G401 (cell line): ENCODE results near the gene FASTK. TPM values are rescaled to one million over a fixed set of nuclear protein-coding genes. Genes with fewer than 3 reads are reported as not detected.

Experiments
- DNase-seq: peaks from one replicate; pipeline ENCODE4 v3.0.0-alpha.2; 2015; ENCODE audit warnings: low spot score
- in situ Hi-C: cut with HindIII; loops from 2 replicates; pipeline ENCODE4 v1.10.0; 2016; ENCODE audit warnings: low sequenced_read_pairs, mixed read lengths
- total RNA-seq: library from RNA; depleted of rRNA; stranded (reverse); fragments of >200 nt; shearing (Covaris generic); gene quantifications from 2 replicates; pipeline ENCODE4 v1.2.3, GENCODE V29; 2014

Gene FASTK
- total RNA-seq, 1 experiment from 2014 or later = 57.2 TPM

- in situ Hi-C loops = no loop called here
These were observed 6.2 kb upstream of the FASTK start for GRCh38 chr7:151086802-151087244.

GRCh38 chr7:151085691-151086620 lies 5.3 kb upstream of the FASTK start, which contains the start of gene AGAP3:
Gene AGAP3 (plus strand): TSS chr7:151086475. CDS start chr7:151086742, 267 bp downstream.
- peak; percentile 80 for DNase-seq

More at GRCh38 chr7:151086802-151087244, 6.2 kb upstream of the FASTK start:
- DNase-seq = no peak

GRCh38 chr7:151085329-151085690 lies 4.7 kb upstream of the FASTK start:
- no peak for DNase-seq
- in situ Hi-C loops = no loop called here

More at GRCh38 chr7:151085691-151086620, 5.3 kb upstream of the FASTK start, which contains the start of gene AGAP3:
- in situ Hi-C loops = no loop called here

- DNase-seq = no peak
- in situ Hi-C loops = no loop called here
These were observed 3.2 kb upstream of the FASTK start for GRCh38 chr7:151083824-151084160.

GRCh38 chr7:151083071-151083823 lies 2.6 kb upstream of the FASTK start, which contains the start of gene TMUB1:
Gene TMUB1 (minus strand): TSS chr7:151083493. CDS start chr7:151082563, 930 bp downstream.
- in situ Hi-C loops = no loop called here
- peak; percentile 77 for DNase-seq

- in situ Hi-C loops = no loop called here
These were observed 1.8 kb upstream of the FASTK start for GRCh38 chr7:151082141-151083070.

GRCh38 chr7:151081170-151082101 lies 827 bp upstream of the FASTK start:
- no peak for DNase-seq
- in situ Hi-C loops = no loop called here

More at GRCh38 chr7:151082141-151083070, 1.8 kb upstream of the FASTK start:
- DNase-seq = no peak

GRCh38 chr7:151080067-151080521 lies 515 bp downstream of the FASTK start:
- no peak for DNase-seq
- in situ Hi-C loops = no loop called here

- in situ Hi-C loops = no loop called here
- DNase-seq = no peak
These were observed 1.3 kb downstream of the FASTK start for GRCh38 chr7:151079199-151079910.

GRCh38 chr7:151078233-151079040 lies 2.2 kb downstream of the FASTK start:
- peak; percentile 69 for DNase-seq
- in situ Hi-C loops = no loop called here

- no peak for DNase-seq
- in situ Hi-C loops = no loop called here
These were observed 2.8 kb downstream of the FASTK start for GRCh38 chr7:151077705-151078232.

- in situ Hi-C loops = no loop called here
- DNase-seq = no peak
These were observed 3.5 kb downstream of the FASTK start for GRCh38 chr7:151076863-151077704.

GRCh38 chr7:151075978-151076426 lies 4.6 kb downstream of the FASTK start:
- DNase-seq = no peak
- in situ Hi-C loops = no loop called here

- DNase-seq = no peak
- in situ Hi-C loops = no loop called here
These were observed 5.0 kb downstream of the FASTK start for GRCh38 chr7:151075662-151075971.
